GM23338 (cell line): ENCODE results near the gene VASN. TPM values are rescaled to one million over a fixed set of nuclear protein-coding genes. Genes with fewer than 3 reads are reported as not detected.

Experiments used
- ATAC-seq: fragments of 200-7000 bp; cut with Tn5 transposase; 3 replicates; pipeline ENCODE4 v1.9.1; 2020
- DNase-seq: peaks from one replicate; pipeline ENCODE4 v3.0.0-alpha.2; 2015; ENCODE audit warnings: low spot score
- H2AFZ ChIP-seq: fragments of 200-600 bp; sonication (generic); 2 replicates; pipeline ENCODE4 v1.8.0; 2016; ENCODE audit warnings: antibody characterized with exemption, mild to moderate bottlenecking, moderate library complexity
- H3F3A ChIP-seq: fragments of 200-600 bp; sonication (generic); replicated peaks from 2 replicates; pipeline ENCODE4 v1.8.0; 2017; ENCODE audit warnings: antibody characterized with exemption, mixed run types, low read depth
- H3K27ac ChIP-seq: fragments of 200-600 bp; sonication (generic); 2 replicates; pipeline ENCODE4 v1.6.1; 2016; ENCODE audit warnings: low read depth
- H3K27me3 ChIP-seq: fragments of 200-600 bp; sonication (generic); 2 replicates; pipeline ENCODE4 v1.8.0; 2016; ENCODE audit warnings: mild to moderate bottlenecking, mixed run types, moderate library complexity; ENCODE audit not compliant: insufficient read depth
- H3K36me3 ChIP-seq: fragments of 200-600 bp; sonication (generic); 2 replicates; pipeline ENCODE4 v1.8.0; 2016; ENCODE audit warnings: mild to moderate bottlenecking; ENCODE audit not compliant: insufficient read depth
- H3K4me1 ChIP-seq: fragments of 200-600 bp; sonication (generic); 2 replicates; pipeline ENCODE4 v1.8.0; 2016; ENCODE audit warnings: mild to moderate bottlenecking, moderate library complexity; ENCODE audit not compliant: insufficient read depth
- H3K4me2 ChIP-seq: fragments of 200-600 bp; sonication (generic); 2 replicates; pipeline ENCODE4 v1.7.1; 2017; ENCODE audit warnings: mixed run types
- H3K4me3 ChIP-seq: fragments of 200-600 bp; sonication (generic); 2 replicates; pipeline ENCODE4 v1.6.1; 2016; ENCODE audit warnings: mixed run types
- H3K79me2 ChIP-seq: fragments of 200-600 bp; sonication (generic); replicated peaks from 2 replicates; pipeline ENCODE4 v1.8.0; 2017; ENCODE audit warnings: mild to moderate bottlenecking; ENCODE audit not compliant: insufficient read depth
- H3K9me2 ChIP-seq: fragments of 200-600 bp; sonication (generic); 2 replicates; pipeline ENCODE4 v1.8.0; 2017; ENCODE audit not compliant: insufficient read depth
- H4K20me1 ChIP-seq: fragments of 200-600 bp; sonication (generic); replicated peaks from 2 replicates; pipeline ENCODE4 v1.8.0; 2017; ENCODE audit warnings: mild to moderate bottlenecking; ENCODE audit not compliant: insufficient read depth
- H3K27ac Mint-ChIP-seq: 2 replicates; pipeline ENCODE4 v1.8.0; 2020; ENCODE audit warnings: inconsistent platforms, mild to moderate bottlenecking, moderate library complexity, mixed read lengths
- H3K27me3 Mint-ChIP-seq: 3 replicates; pipeline ENCODE4 v1.8.0; 2022; ENCODE audit warnings: low read depth, mild to moderate bottlenecking, moderate library complexity, mixed read lengths, inconsistent platforms; ENCODE audit not compliant: insufficient read depth, poor library complexity
- H3K36me3 Mint-ChIP-seq: 3 replicates; pipeline ENCODE4 v1.8.0; 2021; ENCODE audit warnings: low read depth, mild to moderate bottlenecking, inconsistent platforms, moderate library complexity, mixed read lengths
- H3K4me1 Mint-ChIP-seq: 3 replicates; pipeline ENCODE4 v1.8.0; 2020; ENCODE audit warnings: mild to moderate bottlenecking, inconsistent platforms, mixed read lengths
- H3K4me3 Mint-ChIP-seq: 3 replicates; pipeline ENCODE4 v1.8.0; 2021; ENCODE audit warnings: moderate library complexity, mild to moderate bottlenecking, inconsistent platforms, mixed read lengths
- H3K9me3 Mint-ChIP-seq: 3 replicates; pipeline ENCODE4 v1.8.0; 2020; ENCODE audit warnings: moderate library complexity, mild to moderate bottlenecking, inconsistent platforms, mixed read lengths
- CREB1 ChIP-seq: fragments of 250-450 bp; sonication (Bioruptor Pico); IDR thresholded peaks from 2 replicates; pipeline ENCODE4 v1.5.0; 2020; ENCODE audit warnings: low read depth, mild to moderate bottlenecking, moderate library complexity
- CTCF ChIP-seq, 2 experiments: fragments of 200-600 bp in 1 of 2; sonication (generic) in 1 of 2; conservative IDR thresholded peaks; 2 replicates each; pipeline versions ENCODE4 v1.5.1 to v1.6.1; 2016 to 2017; ENCODE audit warnings: antibody characterized with exemption in 2 of 2, low read depth in 2 of 2, mild to moderate bottlenecking in 2 of 2, moderate library complexity in 1 of 2
- EZH2phosphoT487 ChIP-seq: fragments of 200-600 bp; sonication (generic); IDR thresholded peaks from one replicate; pipeline ENCODE4 v1.8.1; 2018; ENCODE audit warnings: antibody characterized with exemption; ENCODE audit not compliant: unreplicated experiment
- JUNB ChIP-seq: IDR thresholded peaks from one replicate; pipeline ENCODE4 v1.6.1; 2016; ENCODE audit warnings: antibody characterized with exemption; ENCODE audit not compliant: unreplicated experiment
- REST ChIP-seq: IDR thresholded peaks from one replicate; pipeline ENCODE4 v1.6.1; 2018; ENCODE audit warnings: antibody characterized with exemption; ENCODE audit not compliant: unreplicated experiment
- STAT1 ChIP-seq: IDR thresholded peaks from one replicate; pipeline ENCODE4 v1.6.1; 2016; ENCODE audit warnings: antibody characterized with exemption; ENCODE audit not compliant: unreplicated experiment
- ZNF114 ChIP-seq: fragments of 250-450 bp; sonication (Bioruptor Pico); IDR thresholded peaks from 2 replicates; pipeline ENCODE4 v1.5.0; 2020; ENCODE audit warnings: mild to moderate bottlenecking, moderate library complexity
- polyA plus RNA-seq: library from polyadenylated mRNA; unstranded; fragments of >200 nt; fragmentation: Nextera tagmentation; extraction: Ambion mirVana; gene quantifications from 2 replicates; pipeline ENCODE4 v1.2.1, GENCODE V29; 2016
- total RNA-seq: library from RNA; depleted of rRNA; stranded (reverse); fragments of >200 nt; shearing (Covaris generic); gene quantifications from 2 replicates; pipeline ENCODE4 v1.2.3, GENCODE V29; 2014
- TF ChIP-seq, protein P1 (sequence below): IDR thresholded peaks from 2 replicates; pipeline ENCODE4 v1.6.1; 2016; ENCODE audit warnings: antibody characterized with exemption

Gene VASN
- total and polyA plus RNA-seq, 2 experiments from 2014 or later = 8.0 to 15.5 TPM

- no peak for ATAC-seq
- Histone ChIP-seq H3K9me2 (no peaks in the 10 kb centered on the region), H3K4me3 (no peak overlapping the region), H4K20me1 (no peaks in the 10 kb centered on the region; the same call in 1 of the 2 replicates), H2AFZ (no peak overlapping the region), H3K79me2 (no peaks in the 10 kb centered on the region), H3F3A (peaks cover 8% of the 10 kb centered on the region; the same call in 1 of the 2 replicates), H3K36me3 (no peaks in the 10 kb centered on the region), H3K27me3 (no peaks in the 10 kb centered on the region), H3K27ac (no peak overlapping the region), H3K4me1 (peaks cover 16% of the 10 kb centered on the region), H3K4me2 (no peak overlapping the region)
- peaks cover 20% of the 10 kb centered on the region for H3K4me1 Mint-ChIP-seq
- H3K9me3 Mint-ChIP-seq = no peaks in the 10 kb centered on the region
- no peak for DNase-seq
- H3K4me3 Mint-ChIP-seq = no peak overlapping the region; the same call in 2 of the 3 replicates
- TF ChIP-seq ZNF114 (CRISPR knock-in tag) = no peak
- no peak for TF ChIP-seq REST
- TF ChIP-seq CREB1 = no peak
- 0 out of 4 replicates have a peak, but pooled peaks of 1 of the 2 experiments have one; percentile 10 for TF ChIP-seq CTCF (conservative IDR thresholded peaks at IDR 0.05; ENCODE audit: low read depth in 2 of 2)
- TF ChIP-seq JUNB = no peak
- TF ChIP-seq STAT1 = no peak
- H3K36me3 Mint-ChIP-seq = no peaks in the 10 kb centered on the region; the same call in 1 of the 3 replicates
- peaks cover 9% of the 10 kb centered on the region for H3K27me3 Mint-ChIP-seq
- H3K27ac Mint-ChIP-seq = no peak overlapping the region; the same call in 1 of the 2 replicates
These were observed 13.6 kb downstream of the VASN start for GRCh38 chr16:4385066-4385788.

GRCh38 chr16:4385789-4386450, 14.3 kb downstream of the VASN start:
- peaks cover 14% of the 10 kb centered on the region; the same call in 1 of the 2 replicates for H3K4me1 ChIP-seq
- H4K20me1 ChIP-seq = no peaks in the 10 kb centered on the region
- H3K27me3 ChIP-seq = no peaks in the 10 kb centered on the region
- Mint-ChIP-seq H3K27me3 (peaks cover 10% of the 10 kb centered on the region), H3K27ac (no peak overlapping the region), H3K4me3 (no peak overlapping the region; the same call in 2 of the 3 replicates), H3K9me3 (no peaks in the 10 kb centered on the region), H3K36me3 (no peaks in the 10 kb centered on the region; the same call in 1 of the 3 replicates), H3K4me1 (peaks cover 22% of the 10 kb centered on the region)
- no peaks in the 10 kb centered on the region for H3K9me2 ChIP-seq
- no peak overlapping the region for H3K27ac ChIP-seq
- no peak overlapping the region for H3K4me2 ChIP-seq
- DNase-seq (no peak), ATAC-seq (no peak)
- peaks cover 14% of the 10 kb centered on the region for H3F3A ChIP-seq
- H3K4me3 ChIP-seq = no peak overlapping the region
- H3K79me2 ChIP-seq = no peaks in the 10 kb centered on the region
- H3K36me3 ChIP-seq = no peaks in the 10 kb centered on the region
- no peak overlapping the region for H2AFZ ChIP-seq
- TF ChIP-seq JUNB (no peak), EZH2phosphoT487 (no peak), REST (no peak), ZNF114 (CRISPR knock-in tag) (no peak), STAT1 (no peak)
- TF ChIP-seq, protein P1, sequence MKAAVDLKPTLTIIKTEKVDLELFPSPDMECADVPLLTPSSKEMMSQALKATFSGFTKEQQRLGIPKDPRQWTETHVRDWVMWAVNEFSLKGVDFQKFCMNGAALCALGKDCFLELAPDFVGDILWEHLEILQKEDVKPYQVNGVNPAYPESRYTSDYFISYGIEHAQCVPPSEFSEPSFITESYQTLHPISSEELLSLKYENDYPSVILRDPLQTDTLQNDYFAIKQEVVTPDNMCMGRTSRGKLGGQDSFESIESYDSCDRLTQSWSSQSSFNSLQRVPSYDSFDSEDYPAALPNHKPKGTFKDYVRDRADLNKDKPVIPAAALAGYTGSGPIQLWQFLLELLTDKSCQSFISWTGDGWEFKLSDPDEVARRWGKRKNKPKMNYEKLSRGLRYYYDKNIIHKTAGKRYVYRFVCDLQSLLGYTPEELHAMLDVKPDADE = no peak
